ENCODE results near the gene ATF7IP.
A peak's percentile ranks its signal among the peaks of the same experiment; 100 is the strongest.
"Not testable (repeated sequence)": the region's sequence is repeated elsewhere in the genome, so short reads cannot be mapped to it uniquely, and the experiment has no call there.

Gene ATF7IP

GRCh38 chr12:14379508-14379907 lies 14.0 kb downstream of the ATF7IP start:
- no peak for DNase-seq (ENCODE audit: low read depth in 2 of 2)

DNA sequence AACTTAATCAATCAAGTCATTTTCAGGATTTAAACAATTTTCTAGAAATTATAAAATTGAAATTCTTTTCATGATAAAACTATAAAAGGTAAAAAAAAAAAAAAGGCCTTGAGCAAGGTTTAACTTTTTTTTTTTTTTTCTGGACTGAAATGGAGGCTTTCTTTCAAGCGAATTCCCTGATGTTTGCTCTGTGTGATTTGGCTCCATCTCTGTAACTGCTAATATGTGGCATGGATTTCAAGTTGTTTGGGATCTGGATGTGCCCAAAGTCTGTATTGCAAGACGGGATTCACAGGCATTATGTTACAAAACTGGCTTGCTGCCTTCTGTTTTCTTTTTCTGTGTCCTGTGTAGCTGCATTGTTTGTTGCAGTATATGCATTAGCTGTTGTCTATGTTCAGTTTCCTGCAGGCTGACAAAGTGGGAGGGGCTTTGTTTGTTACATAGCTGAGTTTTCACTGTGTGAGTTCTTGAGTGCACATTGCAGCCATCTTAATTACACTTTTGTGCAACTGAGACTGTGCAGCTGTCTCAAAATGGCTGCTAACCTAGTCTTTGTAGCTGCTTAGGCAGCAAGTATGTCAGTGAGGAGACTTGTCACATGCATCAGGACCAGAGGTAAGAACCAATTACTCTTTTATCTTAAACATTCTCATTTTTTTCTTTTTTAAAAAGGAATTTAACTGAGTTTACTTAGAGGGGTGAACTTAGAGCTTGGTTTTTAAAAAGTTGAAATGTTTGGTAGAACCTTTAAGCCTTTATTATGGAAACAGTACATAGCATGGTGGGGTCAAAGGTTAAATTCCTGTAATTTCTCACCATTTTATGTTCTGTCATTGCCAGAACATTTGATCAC lies 19.5 kb downstream of the ATF7IP start:
- peak in 1 of 2 donors; percentile 23 for DNase-seq (ENCODE audit: low read depth in 2 of 2)

DNA sequence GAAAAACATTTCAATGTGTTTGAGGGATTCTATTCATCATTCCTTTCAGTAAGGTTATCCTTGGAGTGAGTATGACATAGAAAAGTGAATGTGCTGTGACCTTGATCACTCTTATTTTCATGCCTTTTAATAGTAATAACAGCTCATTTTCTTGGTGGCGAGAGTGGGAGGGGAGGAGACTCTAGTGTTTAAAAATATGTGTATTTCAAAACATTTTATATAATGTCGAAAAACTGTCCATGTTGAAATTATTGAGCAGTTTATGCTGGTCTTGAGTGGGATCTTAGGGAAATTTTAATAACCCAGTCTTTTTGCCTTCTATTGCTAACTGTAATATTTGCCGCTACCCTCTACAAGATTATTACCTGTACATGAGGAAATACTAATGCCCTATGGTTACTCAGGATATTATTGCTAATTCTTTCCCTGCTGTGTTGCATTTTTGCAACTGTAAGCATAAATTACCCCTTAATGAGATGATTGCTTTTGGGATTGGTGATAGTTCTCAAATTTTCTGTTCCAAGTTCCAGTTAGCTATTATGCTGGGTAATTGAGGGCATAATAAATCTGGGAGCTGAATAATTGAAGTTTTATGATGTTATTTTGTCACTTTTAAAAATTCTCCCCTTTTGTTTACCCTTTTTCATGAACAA lies 21.9 kb downstream of the ATF7IP start:
- no peak for DNase-seq (ENCODE audit: low read depth in 2 of 2)

DNA sequence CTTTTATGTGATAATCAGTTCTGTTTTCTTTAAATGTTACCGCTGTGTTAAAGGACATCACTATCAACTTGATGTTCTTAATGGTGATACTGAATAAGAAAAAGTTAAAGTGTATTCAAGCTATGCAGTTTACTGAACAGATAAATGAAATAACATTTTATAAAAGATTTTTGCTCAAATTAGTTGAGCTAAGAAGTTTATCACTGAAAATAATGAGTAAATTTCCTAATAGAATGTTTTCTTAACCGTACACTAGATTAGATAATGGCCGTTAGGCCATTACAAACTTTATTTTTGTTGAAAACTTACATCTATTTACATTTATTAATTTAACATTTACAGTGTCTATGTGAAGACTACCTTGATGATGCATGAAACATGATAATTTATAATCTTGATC lies 25.0 kb downstream of the ATF7IP start:
- no peak for DNase-seq (ENCODE audit: low read depth in 2 of 2)

- no peak for DNase-seq (ENCODE audit: low read depth in 2 of 2)
Observed at GRCh38 chr12:14390870-14391530, 25.5 kb downstream of the ATF7IP start.

- no peak for DNase-seq (ENCODE audit: low read depth in 2 of 2)
Observed at GRCh38 chr12:14393751-14394150, 28.3 kb downstream of the ATF7IP start.

GRCh38 chr12:14394317-14395073 lies 29.0 kb downstream of the ATF7IP start:
- DNase-seq (ENCODE audit: low read depth in 2 of 2), result no peak

DNA sequence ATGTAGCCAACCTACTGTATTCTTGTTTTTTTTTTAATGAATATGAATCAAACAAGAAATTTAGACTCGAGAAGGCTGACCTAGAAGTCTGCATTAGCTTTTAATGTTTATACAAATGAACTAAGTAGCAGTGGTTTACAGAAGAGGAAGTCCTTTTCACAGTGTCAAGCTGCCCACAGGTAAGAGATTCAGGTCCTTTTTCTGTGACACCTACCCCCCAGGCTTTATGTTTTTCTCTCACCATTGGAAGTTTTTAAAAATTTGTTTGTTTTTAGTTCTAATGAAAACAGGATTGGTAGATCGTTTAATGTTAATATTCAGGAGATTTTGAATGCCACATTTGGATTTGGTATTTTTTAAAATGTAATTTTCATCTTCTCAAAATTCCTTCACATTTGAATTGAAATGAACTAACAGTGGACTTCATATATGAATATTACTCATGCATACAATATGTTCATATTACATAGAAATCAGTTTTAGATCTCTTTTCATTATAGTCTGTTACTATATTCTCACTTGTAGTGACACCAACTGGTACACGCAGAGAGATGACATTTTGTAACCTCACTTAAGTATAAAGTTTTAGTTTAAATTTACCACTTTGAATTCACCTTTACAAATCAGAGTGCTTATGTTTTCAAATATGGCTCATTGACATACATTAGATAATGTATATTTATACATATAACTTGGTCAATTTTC lies 29.7 kb downstream of the ATF7IP start:
- no peak for DNase-seq (ENCODE audit: low read depth in 2 of 2)

DNA sequence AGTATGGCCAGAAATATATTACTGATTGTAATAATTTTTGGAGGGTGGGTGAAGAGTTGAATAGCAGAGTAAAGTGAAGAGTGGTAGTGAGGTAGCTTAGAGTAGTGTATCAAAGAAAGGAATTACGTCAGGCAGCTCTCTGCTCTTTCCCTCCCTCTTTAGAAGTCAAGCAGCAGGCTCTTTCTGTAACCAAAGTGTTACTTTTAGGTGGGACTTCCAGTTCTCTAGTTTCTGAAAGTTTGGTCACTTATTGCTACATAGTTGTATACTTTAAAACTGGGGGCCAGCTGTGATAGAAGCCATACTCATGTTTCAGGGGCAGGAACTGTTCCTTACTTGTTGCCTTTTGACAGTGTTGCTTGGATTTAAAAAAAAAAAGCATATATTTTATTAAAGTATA lies 30.6 kb downstream of the ATF7IP start:
- DNase-seq (ENCODE audit: low read depth in 2 of 2), result no peak

DNA sequence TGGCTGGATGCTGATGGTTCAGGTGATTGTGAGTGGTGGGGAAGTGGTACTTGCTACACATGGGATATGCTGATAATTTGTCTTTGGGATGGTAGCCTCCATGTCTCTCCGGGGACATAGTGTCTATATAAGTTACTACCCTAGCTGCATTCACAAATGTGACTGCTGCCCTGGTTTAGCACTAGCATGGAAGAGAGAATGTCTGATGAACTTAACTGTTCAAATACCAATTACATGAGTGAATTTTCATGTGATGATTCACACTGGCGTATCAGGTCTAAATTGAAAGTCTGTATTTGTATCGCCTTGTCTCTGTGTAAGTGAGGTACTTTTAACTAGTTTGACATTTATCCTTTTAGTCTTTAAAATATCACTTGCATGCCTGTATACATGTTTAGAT lies 34.4 kb downstream of the ATF7IP start:
- DNase-seq (ENCODE audit: low read depth in 2 of 2), result no peak

DNA sequence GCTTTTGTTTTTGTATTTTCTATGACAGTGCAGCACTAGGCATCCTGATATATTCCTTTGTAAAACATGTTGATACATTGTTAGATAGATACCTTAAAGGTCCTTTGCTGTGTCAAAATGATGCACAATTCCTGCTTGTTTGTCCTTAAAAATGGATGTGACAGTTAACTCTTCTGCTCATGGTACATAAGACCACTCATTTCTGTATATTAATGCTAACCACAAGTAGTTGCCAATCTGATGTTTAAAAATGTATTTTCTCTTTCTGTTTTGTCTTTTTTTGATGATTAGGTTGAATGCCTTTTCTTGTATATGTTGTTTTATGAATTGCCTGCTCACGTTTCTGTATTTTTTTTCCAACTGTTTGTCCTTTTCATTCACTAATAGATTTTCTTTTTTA lies 35.1 kb downstream of the ATF7IP start:
- DNase-seq (ENCODE audit: low read depth in 2 of 2), result no peak

GRCh38 chr12:14401267-14401666 lies 35.8 kb downstream of the ATF7IP start:
- DNase-seq (ENCODE audit: low read depth in 2 of 2), result not testable (repeated sequence)

DNA sequence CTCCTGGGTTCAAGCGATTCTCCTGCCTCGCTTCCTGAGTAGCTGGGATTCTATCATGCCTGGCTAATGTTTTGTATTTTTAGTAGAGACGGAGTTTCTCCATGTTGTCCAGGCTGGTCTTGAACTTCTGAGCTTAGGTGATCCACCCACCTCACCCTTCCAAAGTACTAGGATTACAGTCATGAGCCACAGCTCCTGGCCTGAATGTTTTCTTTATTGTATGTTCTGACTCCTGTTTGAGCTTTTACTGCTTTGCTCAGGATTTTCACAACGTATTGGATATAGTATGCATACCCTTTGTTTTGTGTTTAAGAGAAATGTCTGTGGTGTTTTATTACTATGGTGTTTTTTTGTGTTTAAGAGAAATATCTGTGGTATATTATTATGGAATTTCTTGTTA lies 37.2 kb downstream of the ATF7IP start:
- no peak for DNase-seq (ENCODE audit: low read depth in 2 of 2)

- DNase-seq (ENCODE audit: low read depth in 2 of 2), result no peak
Observed at GRCh38 chr12:14403293-14403692, 37.8 kb downstream of the ATF7IP start.

GRCh38 chr12:14403711-14404196 lies 38.3 kb downstream of the ATF7IP start:
- DNase-seq (ENCODE audit: low read depth in 2 of 2), result no peak

DNA sequence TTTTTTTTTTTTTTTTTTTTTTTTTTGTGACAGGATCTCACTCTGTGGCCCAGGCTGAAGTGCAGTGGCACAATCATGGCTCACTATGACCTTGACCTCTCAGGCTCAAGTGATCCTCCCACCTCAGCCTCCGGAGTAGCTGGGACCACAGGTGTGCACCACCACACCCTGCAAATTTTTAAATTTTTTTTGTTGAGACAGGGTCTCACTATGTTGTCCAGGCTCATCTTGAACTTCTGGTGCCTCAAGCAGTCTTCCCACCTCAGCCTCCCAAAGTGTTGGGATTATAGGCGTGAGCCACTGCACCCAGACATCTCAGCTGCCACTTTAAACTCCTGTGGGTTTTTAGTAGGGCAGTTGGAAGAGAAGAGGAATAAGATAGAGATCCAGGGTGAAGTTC lies 39.9 kb downstream of the ATF7IP start:
- DNase-seq (ENCODE audit: low read depth in 2 of 2), result not testable (repeated sequence)

DNA sequence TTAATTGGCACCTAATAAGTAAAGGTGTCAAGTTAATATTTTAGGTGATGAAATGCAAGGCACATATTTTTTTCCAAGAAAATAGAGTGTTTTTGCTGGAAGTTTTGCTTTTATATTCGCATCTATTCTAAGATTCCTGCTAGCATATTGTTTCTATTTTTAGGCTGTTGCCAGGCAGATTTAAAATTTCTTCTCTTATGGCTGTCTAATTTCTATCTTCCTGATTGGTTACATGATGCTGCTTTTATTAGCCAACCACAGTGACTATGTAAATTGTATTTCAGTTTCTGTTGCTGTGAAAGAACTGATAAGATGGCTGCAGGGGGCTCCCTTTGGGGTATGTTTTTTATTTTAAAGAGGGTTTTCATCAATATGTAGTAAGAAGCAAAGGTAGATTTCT lies 42.7 kb downstream of the ATF7IP start:
- DNase-seq (ENCODE audit: low read depth in 2 of 2), result no peak

GRCh38 chr12:14410177-14410576 lies 44.7 kb downstream of the ATF7IP start:
- DNase-seq (ENCODE audit: low read depth in 2 of 2), result no peak

GRCh38 chr12:14410841-14411569 lies 45.5 kb downstream of the ATF7IP start:
- no peak for DNase-seq (ENCODE audit: low read depth in 2 of 2)

GRCh38 chr12:14416658-14417057 lies 51.2 kb downstream of the ATF7IP start:
- DNase-seq (ENCODE audit: low read depth in 2 of 2), result no peak

DNA sequence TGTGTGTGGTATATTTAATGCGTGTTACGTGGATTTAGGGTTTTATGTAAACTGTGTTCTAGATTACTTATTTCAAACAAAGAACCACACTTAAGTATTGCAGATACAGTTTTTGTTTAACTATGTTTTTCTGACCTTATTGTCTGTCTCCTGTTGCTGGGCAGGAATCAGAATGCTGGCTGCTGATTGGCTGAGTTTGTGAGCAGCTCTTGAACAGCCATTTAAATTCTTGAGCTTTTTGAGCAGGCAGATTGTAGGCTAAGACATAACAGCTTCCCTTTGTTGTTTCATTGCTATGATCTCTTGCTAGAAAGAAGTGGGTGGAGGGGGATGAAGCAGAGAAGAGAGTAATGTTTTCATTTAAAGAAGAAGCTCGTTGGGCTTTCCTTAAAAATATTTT lies 52.2 kb downstream of the ATF7IP start:
- peak in 1 of 2 donors; percentile 47 for DNase-seq (ENCODE audit: low read depth in 2 of 2)
